ENCODE results near the gene NCAPH2. TPM values are rescaled to one million over a fixed set of nuclear protein-coding genes. Genes with fewer than 3 reads are reported as not detected.
A peak's percentile ranks its signal among the peaks of the same experiment; 100 is the strongest.

NCAPH2 gene
- total RNA-seq, 2 experiments from 2014 or later = 184 to 185 TPM

DNA sequence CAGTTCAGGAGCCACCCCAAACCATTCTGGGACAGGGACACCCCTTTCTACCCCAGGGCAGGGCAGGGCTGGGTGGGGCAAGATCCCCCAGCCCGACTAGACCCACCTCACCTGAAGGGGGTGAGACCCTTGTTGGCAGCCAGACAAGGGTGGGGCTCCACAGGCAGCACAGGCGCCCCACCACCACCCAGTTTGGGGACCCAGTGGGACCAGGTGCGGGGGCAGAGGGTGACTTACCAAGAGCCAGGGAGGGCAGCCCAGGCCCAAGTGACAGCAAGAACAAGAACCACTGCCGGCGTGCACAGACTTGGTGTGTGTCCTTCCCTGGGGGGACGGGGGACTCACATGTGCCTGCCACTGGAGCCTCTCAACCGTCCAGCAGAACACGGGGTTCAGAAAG lies 24.5 kb upstream of the NCAPH2 start:
- no peak for ATAC-seq (ENCODE audit: poor library complexity)
- POLR2A ChIA-PET = no interaction called here
- intact Hi-C loops (cut with DNase I, micrococcal nuclease) = no loop called here
- no peak for DNase-seq
- Histone ChIP-seq H3K27ac (ENCODE audit: low read depth in 1 of 2, low read length in 2 of 2) (no peak overlapping the region), H3K9me3 (ENCODE audit: control insufficient read depth in 1 of 2, insufficient read depth in 1 of 2, low read length in 2 of 2) (no peaks in the 10 kb centered on the region), H3K4me3 (ENCODE audit: low read length) (no peak overlapping the region), H3K4me1 (ENCODE audit: insufficient read depth, low read length) (peaks cover 19% of the 10 kb centered on the region), H3K27me3 (ENCODE audit: control insufficient read depth in 1 of 2, insufficient read depth in 2 of 2, low read length in 2 of 2) (peaks cover 0 to 2% of the 10 kb centered on the region in 2 experiments), H3K36me3 (ENCODE audit: insufficient read depth, low read length) (no peaks in the 10 kb centered on the region)
- CTCF ChIA-PET = no interaction called here
- no peak overlapping the region for H3K27ac Mint-ChIP-seq
- H3K4me1 Mint-ChIP-seq (ENCODE audit: low read depth) = peaks cover 13% of the 10 kb centered on the region
- no peaks in the 10 kb centered on the region for H3K9me3 Mint-ChIP-seq
- no peaks in the 10 kb centered on the region for H3K27me3 Mint-ChIP-seq
- no peak overlapping the region for H3K4me3 Mint-ChIP-seq
- H3K36me3 Mint-ChIP-seq (ENCODE audit: low read depth) = no peaks in the 10 kb centered on the region
- TF ChIP-seq, protein P1, sequence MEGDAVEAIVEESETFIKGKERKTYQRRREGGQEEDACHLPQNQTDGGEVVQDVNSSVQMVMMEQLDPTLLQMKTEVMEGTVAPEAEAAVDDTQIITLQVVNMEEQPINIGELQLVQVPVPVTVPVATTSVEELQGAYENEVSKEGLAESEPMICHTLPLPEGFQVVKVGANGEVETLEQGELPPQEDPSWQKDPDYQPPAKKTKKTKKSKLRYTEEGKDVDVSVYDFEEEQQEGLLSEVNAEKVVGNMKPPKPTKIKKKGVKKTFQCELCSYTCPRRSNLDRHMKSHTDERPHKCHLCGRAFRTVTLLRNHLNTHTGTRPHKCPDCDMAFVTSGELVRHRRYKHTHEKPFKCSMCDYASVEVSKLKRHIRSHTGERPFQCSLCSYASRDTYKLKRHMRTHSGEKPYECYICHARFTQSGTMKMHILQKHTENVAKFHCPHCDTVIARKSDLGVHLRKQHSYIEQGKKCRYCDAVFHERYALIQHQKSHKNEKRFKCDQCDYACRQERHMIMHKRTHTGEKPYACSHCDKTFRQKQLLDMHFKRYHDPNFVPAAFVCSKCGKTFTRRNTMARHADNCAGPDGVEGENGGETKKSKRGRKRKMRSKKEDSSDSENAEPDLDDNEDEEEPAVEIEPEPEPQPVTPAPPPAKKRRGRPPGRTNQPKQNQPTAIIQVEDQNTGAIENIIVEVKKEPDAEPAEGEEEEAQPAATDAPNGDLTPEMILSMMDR (IDR thresholded peaks at IDR 0.05) = no peak

DNA sequence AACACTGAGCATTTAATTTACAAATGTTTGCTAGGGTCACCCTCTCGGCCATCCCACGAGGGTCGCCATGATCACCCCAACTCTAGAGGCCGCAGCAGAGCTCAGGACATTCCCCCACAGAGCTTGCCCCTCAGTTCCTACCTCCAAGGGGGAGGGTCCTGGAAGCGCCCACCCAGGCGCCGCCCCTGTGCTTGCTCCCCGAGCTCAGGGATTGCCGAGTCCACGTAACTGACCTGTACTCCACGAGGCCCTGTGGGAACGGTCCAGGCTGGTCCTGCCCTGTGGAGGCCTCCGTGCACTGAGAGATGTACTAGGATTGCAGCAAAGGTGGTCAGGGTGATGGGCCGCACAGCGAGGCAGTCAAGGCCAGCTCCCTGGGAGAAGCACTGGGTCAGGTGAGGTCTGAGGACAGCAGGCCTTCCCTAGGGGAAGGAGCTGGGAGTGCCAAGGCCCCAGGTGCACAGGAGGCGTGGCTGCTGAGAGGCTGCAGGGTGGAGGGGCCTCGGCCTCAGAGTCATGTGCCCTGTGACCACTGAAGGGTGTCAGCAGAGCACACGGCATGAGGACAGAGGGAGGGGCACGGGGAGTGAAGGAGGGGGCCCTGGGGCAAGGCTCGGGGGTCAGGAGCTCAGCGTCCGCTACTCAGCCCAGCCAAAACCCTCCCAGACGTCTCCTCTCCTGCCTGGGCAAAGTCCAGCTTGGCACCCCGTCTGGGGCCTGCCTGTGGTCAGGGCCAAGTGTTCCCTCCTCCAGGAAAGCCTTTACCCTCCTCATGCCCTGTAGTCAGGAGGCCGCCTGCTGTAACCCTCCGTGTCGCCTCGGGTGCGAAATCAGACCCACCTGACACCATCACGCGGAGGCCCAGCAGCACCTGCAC lies 23.8 kb upstream of the NCAPH2 start:
- Histone ChIP-seq H3K9me3 (ENCODE audit: control insufficient read depth in 1 of 2, insufficient read depth in 1 of 2, low read length in 2 of 2) (no peaks in the 10 kb centered on the region), H3K36me3 (ENCODE audit: insufficient read depth, low read length) (no peaks in the 10 kb centered on the region), H3K27ac (ENCODE audit: low read depth in 1 of 2, low read length in 2 of 2) (no peak overlapping the region), H3K4me3 (ENCODE audit: low read length) (no peak overlapping the region), H3K4me1 (ENCODE audit: insufficient read depth, low read length) (peaks cover 19% of the 10 kb centered on the region), H3K27me3 (ENCODE audit: control insufficient read depth in 1 of 2, insufficient read depth in 2 of 2, low read length in 2 of 2) (peaks cover 0 to 2% of the 10 kb centered on the region in 2 experiments)
- H3K4me1 Mint-ChIP-seq (ENCODE audit: low read depth) = peaks cover 13% of the 10 kb centered on the region
- ATAC-seq (ENCODE audit: poor library complexity) = no peak
- intact Hi-C loops (cut with DNase I, micrococcal nuclease) = no loop called here
- no peak overlapping the region for H3K4me3 Mint-ChIP-seq
- DNase-seq = no peak
- TF ChIP-seq, protein P1 (IDR thresholded peaks at IDR 0.05) = no peak
- ChIA-PET POLR2A (no interaction called here), CTCF (interaction anchor here (0.6 kb wide), 1 partner anchor 208 kb away, joined by 3 read pairs; no protein-coding TSS in a partner anchor)
- H3K9me3 Mint-ChIP-seq = no peaks in the 10 kb centered on the region
- H3K36me3 Mint-ChIP-seq (ENCODE audit: low read depth) = no peaks in the 10 kb centered on the region
- no peaks in the 10 kb centered on the region for H3K27me3 Mint-ChIP-seq
- H3K27ac Mint-ChIP-seq = no peak overlapping the region

DNA sequence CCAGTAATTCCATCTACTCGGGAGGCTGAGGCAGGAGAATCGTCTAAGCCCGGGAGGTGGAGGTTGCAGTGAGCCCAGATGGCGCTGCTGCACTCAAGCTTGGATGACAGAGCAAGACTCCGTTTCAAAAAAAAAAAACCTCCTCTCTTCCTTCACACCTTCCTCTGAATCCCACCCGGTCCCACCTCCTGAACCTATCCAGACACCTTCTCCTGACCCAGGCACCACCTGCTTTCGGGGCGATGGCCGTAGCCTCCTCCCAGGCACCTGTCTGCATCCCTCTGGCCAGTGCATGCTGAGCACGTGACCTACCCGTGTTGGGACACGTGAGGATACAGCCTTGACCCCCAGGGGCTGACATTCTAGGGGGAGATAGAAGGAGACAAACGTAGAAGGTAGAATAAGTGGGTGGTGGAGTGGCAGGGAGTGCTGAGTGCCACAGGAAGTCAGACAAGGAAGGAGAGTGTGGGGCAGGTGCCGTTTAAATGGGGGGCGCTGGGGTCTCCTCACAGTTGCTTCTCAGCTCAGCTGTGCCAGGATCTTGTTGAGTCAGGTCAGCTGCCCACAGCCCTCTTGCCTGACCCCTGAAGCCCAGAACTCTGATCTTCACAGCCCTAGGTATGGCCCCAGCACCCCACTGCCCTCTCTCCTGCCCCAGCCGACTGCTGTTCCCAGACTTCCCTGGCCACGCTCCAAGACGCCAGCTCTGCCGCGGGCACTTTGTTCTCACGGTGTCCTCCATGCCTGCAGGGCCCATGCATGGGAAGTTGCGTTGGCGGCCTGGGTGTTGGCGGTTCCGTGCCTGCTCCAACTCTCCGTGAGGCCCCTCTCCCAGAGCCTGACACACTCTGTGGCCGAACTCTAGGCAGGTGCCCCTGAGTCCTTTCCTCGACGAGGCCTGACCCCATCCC lies 22.5 kb upstream of the NCAPH2 start:
- Mint-ChIP-seq H3K36me3 (ENCODE audit: low read depth) (no peaks in the 10 kb centered on the region), H3K4me1 (ENCODE audit: low read depth) (peaks cover 5% of the 10 kb centered on the region), H3K4me3 (peak overlapping the region; percentile 59), H3K27me3 (no peaks in the 10 kb centered on the region), H3K27ac (no peak overlapping the region), H3K9me3 (no peaks in the 10 kb centered on the region)
- POLR2A ChIA-PET = no interaction called here
- no peak overlapping the region for H3K4me3 ChIP-seq (ENCODE audit: low read length)
- no peak for DNase-seq
- H3K36me3 ChIP-seq (ENCODE audit: insufficient read depth, low read length) = no peaks in the 10 kb centered on the region
- H3K27me3 ChIP-seq (ENCODE audit: control insufficient read depth in 1 of 2, insufficient read depth in 2 of 2, low read length in 2 of 2) = peaks cover 0 to 2% of the 10 kb centered on the region in 2 experiments
- no peak for ATAC-seq (ENCODE audit: poor library complexity)
- H3K9me3 ChIP-seq (ENCODE audit: control insufficient read depth in 1 of 2, insufficient read depth in 1 of 2, low read length in 2 of 2) = no peaks in the 10 kb centered on the region
- intact Hi-C loops (cut with DNase I, micrococcal nuclease) = no loop called here
- H3K27ac ChIP-seq (ENCODE audit: low read depth in 1 of 2, low read length in 2 of 2) = no peak overlapping the region
- TF ChIP-seq, protein P1 (IDR thresholded peaks at IDR 0.05) = no peak
- CTCF ChIA-PET = interaction anchor here (0.6 kb wide), 1 partner anchor 209 kb away, joined by 3 read pairs; no protein-coding TSS in a partner anchor
- peaks cover 20% of the 10 kb centered on the region for H3K4me1 ChIP-seq (ENCODE audit: insufficient read depth, low read length)
